A549 treated with RU486 at 1 μM for 4 hours (cell line): ENCODE measurements around the gene ZNF513. TPM values are rescaled to one million over a fixed set of nuclear protein-coding genes. Genes with fewer than 3 reads are reported as not detected.

ENCODE experiments used
- total RNA-seq: library from RNA; stranded (reverse); fragments of 200-300 nt; extraction: Qiagen RNA extraction; gene quantifications from 5 replicates; pipeline ENCODE4 v1.2.3, GENCODE V29; 2022; ENCODE audit warnings: low read depth

ZNF513 gene
- total RNA-seq = 9.6 to 15.2 TPM (median 13.8 TPM) in 5 replicates

DNA sequence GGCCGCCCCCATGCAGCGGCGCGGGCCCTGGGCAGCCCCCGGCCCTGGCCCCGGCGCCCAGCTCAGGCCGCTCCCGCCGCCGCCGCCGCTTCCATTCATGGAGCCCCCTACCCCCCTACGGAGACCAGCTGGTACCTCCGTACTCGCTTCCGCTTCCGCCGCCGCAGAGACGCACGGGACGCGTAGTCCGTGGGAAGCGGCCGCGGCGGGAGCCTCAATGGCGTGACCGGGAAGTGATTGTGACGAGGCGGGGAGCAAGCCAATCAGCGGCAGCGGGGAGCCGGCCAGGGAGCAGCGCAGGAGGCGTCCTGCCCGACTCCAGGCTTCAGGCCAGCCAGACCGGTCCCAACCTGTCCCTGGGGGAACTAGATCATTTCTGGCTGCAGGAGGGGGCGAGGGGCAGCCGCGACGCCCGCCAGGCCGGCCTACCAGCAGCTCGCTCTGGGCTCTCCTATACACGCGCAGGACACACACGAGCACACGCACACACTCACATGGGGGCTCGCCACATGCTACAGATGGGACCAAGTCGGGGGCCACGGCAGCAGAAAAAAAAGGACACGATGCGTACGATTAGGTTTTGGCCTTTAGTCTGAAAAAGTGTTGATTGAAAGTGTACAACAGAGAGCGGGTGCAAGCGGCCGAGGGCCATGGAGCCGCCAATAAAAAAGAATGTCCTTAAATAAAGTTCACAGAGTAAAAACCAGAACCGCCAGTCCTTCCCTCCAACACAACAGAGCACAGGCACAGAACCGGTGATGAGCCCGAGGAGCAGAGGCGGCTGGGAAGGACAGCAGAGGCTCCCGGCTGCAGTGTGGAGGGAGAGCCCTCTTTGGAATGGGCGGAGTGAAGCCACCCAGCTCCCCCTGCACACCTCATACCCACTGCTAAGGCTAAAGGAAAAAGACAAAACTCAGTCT lies at the start of gene ZNF513:
ZNF513 (minus strand) TSS at position 109 of the 920 bp plus-strand sequence. CDS start 208 bp downstream, outside the sequence.

DNA sequence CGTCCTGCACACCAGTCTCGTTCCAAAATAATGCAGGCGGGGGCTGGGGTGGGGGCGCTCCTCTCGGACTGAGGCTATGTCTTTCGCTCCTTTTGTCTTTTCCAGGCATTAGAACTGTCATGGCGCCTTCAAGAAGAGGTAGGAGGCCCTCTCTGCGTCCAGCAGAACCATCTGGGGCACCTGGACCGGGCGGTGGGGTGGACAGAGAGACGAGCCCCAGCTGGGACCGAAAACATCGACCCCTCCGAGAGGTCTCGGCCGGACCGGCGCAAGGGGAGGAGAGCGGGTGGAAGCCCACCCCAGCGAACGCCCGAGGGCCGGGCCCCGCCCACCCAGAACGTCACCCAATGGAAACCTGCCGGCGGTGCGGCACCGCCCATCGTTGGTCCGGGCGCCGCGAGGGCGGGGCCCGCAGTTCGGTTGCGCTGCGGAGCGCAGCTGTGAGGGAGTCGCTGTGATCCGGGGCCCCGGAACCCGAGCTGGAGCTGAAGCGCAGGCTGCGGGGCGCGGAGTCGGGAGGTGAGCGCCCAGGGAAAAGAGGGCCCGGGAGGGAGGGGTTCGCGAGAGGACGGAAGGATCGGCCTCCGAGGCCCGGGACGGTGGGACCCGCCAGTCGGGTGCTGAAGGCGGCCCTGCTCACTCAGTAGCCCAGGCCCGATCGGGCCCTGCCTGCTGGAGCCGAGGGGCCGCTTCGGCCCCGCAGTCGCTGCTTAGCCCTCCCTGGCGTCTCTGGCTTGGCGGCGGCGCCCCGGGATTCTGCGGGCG lies 47.9 kb upstream of the ZNF513 start, which contains the start of gene NRBP1:
NRBP1 (plus strand) TSS at position 419 of the 765 bp plus-strand sequence. CDS start 4,643 bp downstream, outside the sequence.

DNA sequence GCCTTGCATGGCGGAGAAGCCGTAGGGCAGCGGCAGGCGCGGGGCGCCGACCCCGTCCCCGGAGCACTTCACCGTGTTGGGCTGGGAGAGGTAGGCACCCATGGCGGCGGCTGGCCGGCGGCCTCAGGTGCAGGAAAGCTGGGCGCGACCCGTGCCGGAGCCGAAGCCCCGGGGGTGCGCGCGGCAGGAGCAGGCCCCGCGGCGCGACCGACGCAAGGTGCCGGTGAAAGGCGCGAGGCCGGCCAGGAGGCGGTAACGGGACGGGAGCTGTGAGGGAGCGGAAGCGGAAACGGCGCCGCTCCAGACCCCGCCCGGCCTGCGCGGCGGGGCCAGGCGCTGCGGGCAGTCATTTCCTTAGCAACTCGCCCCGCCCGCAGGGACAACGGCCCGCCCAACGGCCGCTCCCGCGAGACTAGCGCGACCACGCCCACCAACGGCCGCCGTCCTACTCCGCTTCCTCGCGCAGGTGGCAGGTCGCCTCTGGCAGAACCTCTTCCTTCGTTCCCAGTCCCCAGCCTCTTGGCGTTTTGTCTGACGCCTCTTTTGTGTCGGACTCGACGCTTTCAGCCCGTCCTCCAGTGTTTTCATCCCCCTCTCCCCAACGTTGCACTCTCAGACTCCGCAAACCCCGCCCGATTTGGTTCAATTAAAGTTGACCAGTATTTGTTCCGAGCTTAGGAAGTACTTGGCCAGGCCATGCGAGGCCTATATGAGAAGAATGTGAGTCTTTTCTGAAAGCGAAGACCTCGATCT lies 29.0 kb upstream of the ZNF513 start, which contains the start of gene PPM1G:
PPM1G (minus strand) TSS at position 271 of the 753 bp plus-strand sequence; CDS start at position 102, 169 bp downstream.

GRCh38 chr2:27370026-27370815 lies 10.3 kb downstream of the ZNF513 start, which contains the start of the genes EIF2B4 and SNX17:
Gene EIF2B4 (minus strand): TSS chr2:27370338. CDS start chr2:27370314, 24 bp downstream.
Gene SNX17 (plus strand): TSS chr2:27370616. CDS start chr2:27370744, 128 bp downstream.

DNA sequence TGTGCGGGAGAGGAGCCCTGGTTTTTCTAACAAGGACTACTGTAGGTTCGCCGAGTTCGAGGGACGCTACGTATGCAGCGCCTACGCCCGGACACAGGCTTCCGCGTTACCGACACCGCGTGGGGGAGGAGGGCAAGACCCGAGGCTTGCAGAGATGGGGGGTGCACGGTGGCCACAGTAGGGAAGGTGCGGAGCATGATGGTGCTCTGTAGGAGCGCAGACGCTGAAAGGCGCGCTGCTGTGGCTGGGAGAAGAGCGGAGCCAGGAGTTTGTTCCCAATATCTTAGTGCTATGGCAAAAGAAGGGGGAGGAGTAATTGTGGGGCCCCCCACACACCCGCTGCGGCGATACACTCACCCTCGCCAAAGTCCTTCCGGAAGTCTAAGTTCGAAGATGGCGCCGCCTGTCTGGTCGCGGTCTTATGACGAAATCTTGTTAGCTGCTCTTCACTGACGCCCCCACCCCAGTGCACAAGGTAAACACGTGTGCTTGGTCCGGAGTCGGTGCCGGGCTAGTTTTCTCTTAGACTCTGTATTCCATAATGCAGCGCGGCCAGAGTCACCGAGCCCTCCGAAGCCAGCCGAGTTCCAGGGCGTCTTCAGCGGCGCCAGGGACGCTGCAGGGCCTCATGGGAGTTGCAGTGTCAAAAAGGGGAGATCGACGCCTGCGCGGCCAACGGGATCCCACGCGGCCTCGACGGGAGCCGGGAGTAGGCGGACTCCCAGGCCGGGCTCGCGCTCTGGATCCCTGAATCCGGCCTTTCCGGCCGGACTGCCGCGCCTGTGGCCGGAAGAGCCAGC lies 24.0 kb downstream of the ZNF513 start, which contains the start of gene GTF3C2:
GTF3C2 (minus strand) TSS at position 383 of the 800 bp plus-strand sequence. CDS start 13,210 bp downstream, outside the sequence.

Other genes with a start within 250 kb of the ZNF513 start
- 46.4 to 65.5 TPM (median 62.6 TPM) in 5 replicates for gene PREB, start 246.1 kb downstream of the ZNF513 start, total RNA-seq
- not detected in 5 replicates for gene PRR30, start 241.3 kb downstream of the ZNF513 start, total RNA-seq
- gene TCF23, start 231.7 kb downstream of the ZNF513 start, total RNA-seq = not detected in 5 replicates
- gene ATRAID, start 168.7 kb downstream of the ZNF513 start, total RNA-seq = 207 to 224 TPM (median 215 TPM) in 5 replicates
- gene SLC5A6, start 168.5 kb downstream of the ZNF513 start, total RNA-seq = 64.9 to 70.5 TPM (median 69.7 TPM) in 5 replicates
- gene CAD, start 163.4 kb downstream of the ZNF513 start, total RNA-seq = 50.1 to 70.8 TPM (median 60.1 TPM) in 5 replicates
- 2.5 to 3.8 TPM (median 3.8 TPM) in 5 replicates for gene SLC30A3, start 117.7 kb downstream of the ZNF513 start, total RNA-seq
- gene DNAJC5G, start 105.3 kb downstream of the ZNF513 start, total RNA-seq = not detected in 5 replicates
- gene TRIM54, start 98.3 kb downstream of the ZNF513 start, total RNA-seq = 0.46 to 0.95 TPM (median 0.48 TPM) in 5 replicates
- gene UCN, start 72.3 kb downstream of the ZNF513 start, total RNA-seq = 0.71 to 2.2 TPM (median 1.8 TPM) in 5 replicates
- 69.2 to 99.8 TPM (median 85.7 TPM) in 5 replicates for gene MPV17, start 57.6 kb downstream of the ZNF513 start, total RNA-seq
- 55.1 to 68.3 TPM (median 62.9 TPM) in 5 replicates for gene GTF3C2, start 24.0 kb downstream of the ZNF513 start, total RNA-seq
- 52.9 to 65.7 TPM (median 58.5 TPM) in 5 replicates for gene EIF2B4, start 10.4 kb downstream of the ZNF513 start, total RNA-seq
- 126 to 150 TPM (median 142 TPM) in 5 replicates for gene SNX17, start 10.1 kb downstream of the ZNF513 start, total RNA-seq
- 171 to 187 TPM (median 176 TPM) in 5 replicates for gene PPM1G, start 28.9 kb upstream of the ZNF513 start, total RNA-seq
- 125 to 139 TPM (median 132 TPM) in 5 replicates for gene NRBP1, start 47.9 kb upstream of the ZNF513 start, total RNA-seq
- 0.66 to 1.1 TPM (median 0.73 TPM) in 5 replicates for gene KRTCAP3, start 61.6 kb upstream of the ZNF513 start, total RNA-seq
- 6.9 to 9.3 TPM (median 8.3 TPM) in 5 replicates for gene IFT172, start 109.0 kb upstream of the ZNF513 start, total RNA-seq
- 2.1 to 5.5 TPM (median 4.2 TPM) in 5 replicates for gene FNDC4, start 114.5 kb upstream of the ZNF513 start, total RNA-seq
- 0.17 to 0.62 TPM (median 0.42 TPM) in 4 of 5 replicates, not detected in the other for gene GCKR, start 116.1 kb upstream of the ZNF513 start, total RNA-seq
- gene ZNF512, start 202.3 kb upstream of the ZNF513 start, total RNA-seq = 13.5 to 19.0 TPM (median 17.1 TPM) in 5 replicates
- 2.4 to 4.2 TPM (median 3.2 TPM) in 5 replicates for gene CCDC121, start 248.3 kb upstream of the ZNF513 start, total RNA-seq
- gene GPN1, start 248.3 kb upstream of the ZNF513 start, total RNA-seq = 56.7 to 61.7 TPM (median 57.5 TPM) in 5 replicates